ENCODE measurements around the gene SERPINH1. TPM values are rescaled to one million over a fixed set of nuclear protein-coding genes. Genes with fewer than 3 reads are reported as not detected.

The SERPINH1 gene
- total and polyA plus RNA-seq, 12 donors = 93.6 to 529 (median 167) TPM

GRCh38 chr11:75561426-75562047, 516 bp upstream of the SERPINH1 start:
- no peak for DNase-seq
- Histone ChIP-seq H3K4me1 (replicated peaks in 1 of 2) (peaks cover 61% of the 10 kb centered on the region in 2 donors), H3K36me3 (replicated peaks in 1 of 2) (peaks cover 0 to 5% of the 10 kb centered on the region in 2 donors), H3K27me3 (no peaks in the 10 kb centered on the region), H3K9me3 (replicated peaks in 1 of 3) (no peaks in the 10 kb centered on the region), H3K27ac (peak overlapping the region; percentile 96 to 100 (median 99)), H3K4me3 (peak overlapping the region in 3 of 4 donors; percentile 83 to 99 (median 91))
- intact Hi-C loops (cut with DNase I) = no loop called here
- 15 to 47% (median 17%) methylated on average over 10 to 21 of the region's 21 CpGs for WGBS, 4 donors
- TF ChIP-seq CTCF (IDR thresholded peaks at IDR 0.05) (no peak), POLR2A (IDR thresholded peaks at IDR 0.05) (no peak)

- Histone ChIP-seq H3K36me3 (replicated peaks in 1 of 2) (peaks cover 0 to 19% of the 10 kb centered on the region in 2 donors), H3K4me1 (replicated peaks in 1 of 2) (peaks cover 60 to 69% of the 10 kb centered on the region in 2 donors), H3K27ac (peak overlapping the region; percentile 96 to 100 (median 99)), H3K27me3 (no peaks in the 10 kb centered on the region), H3K4me3 (peak overlapping the region in 3 of 4 donors; percentile 83 to 99 (median 91)), H3K9me3 (replicated peaks in 1 of 3) (no peaks in the 10 kb centered on the region)
- TF ChIP-seq CTCF (IDR thresholded peaks at IDR 0.05) (no peak), POLR2A (IDR thresholded peaks at IDR 0.05) (no peak)
- WGBS, 4 donors = 3 to 7% (median 5%) methylated on average over 15 to 16 of the region's 16 CpGs
- intact Hi-C loops (cut with DNase I) = no loop called here
- DNase-seq = peak in 6 of 7 donors; percentile 40 to 81 (median 66)
Observed at GRCh38 chr11:75562836-75563484, 907 bp downstream of the SERPINH1 start.

GRCh38 chr11:75563501-75563977, 1.5 kb downstream of the SERPINH1 start:
- 15 to 31% (median 20%) methylated on average over 4 to 5 of the region's 5 CpGs for WGBS, 4 donors
- intact Hi-C loops (cut with DNase I) = no loop called here
- H3K27me3 ChIP-seq = no peaks in the 10 kb centered on the region
- H3K9me3 ChIP-seq (replicated peaks in 1 of 3) = no peaks in the 10 kb centered on the region
- H3K4me3 ChIP-seq = peak overlapping the region in 3 of 4 donors; percentile 40 to 99 (median 83)
- no peak for TF ChIP-seq POLR2A (IDR thresholded peaks at IDR 0.05)
- peak overlapping the region; percentile 96 to 100 (median 99) for H3K27ac ChIP-seq
- H3K4me1 ChIP-seq (replicated peaks in 1 of 2) = peaks cover 54 to 65% of the 10 kb centered on the region in 2 donors
- peaks cover 0 to 25% of the 10 kb centered on the region in 2 donors for H3K36me3 ChIP-seq (replicated peaks in 1 of 2)
- DNase-seq = no peak

- WGBS, 4 donors = 15 to 43% (median 26%) methylated on average over 2 to 9 of the region's 9 CpGs
- Histone ChIP-seq H3K4me1 (replicated peaks in 1 of 2) (peaks cover 49 to 60% of the 10 kb centered on the region in 2 donors), H3K9me3 (replicated peaks in 1 of 3) (no peaks in the 10 kb centered on the region), H3K27ac (peak overlapping the region; percentile 96 to 100 (median 99)), H3K4me3 (peak overlapping the region in 2 of 4 donors; percentile 24 to 83), H3K36me3 (replicated peaks in 1 of 2) (peaks cover 0 to 30% of the 10 kb centered on the region in 2 donors), H3K27me3 (no peaks in the 10 kb centered on the region)
- peak; percentile 68 to 85 (median 81) for DNase-seq
- intact Hi-C loops (cut with DNase I) = no loop called here
- TF ChIP-seq POLR2A (IDR thresholded peaks at IDR 0.05) (peak in 1 of 2 donors; percentile 47), CTCF (IDR thresholded peaks at IDR 0.05) (peak; percentile 19 to 68 (median 61))
Observed at GRCh38 chr11:75563978-75564552, 2.0 kb downstream of the SERPINH1 start.
